Stimulated activated naive CD8-positive, alpha-beta T cell treated with anti-CD3 and anti-CD28 coated beads, Interleukin-15, Interleukin-2, amounts not matched to agents 100 U/mL and 50 U/mL, for 24 hours (primary cell): Measurements from ENCODE around the gene SPATA46.

Experiments used
- ATAC-seq: fragments of 150-1000 bp; cut with Tn5 transposase; one replicate; pipeline ENCODE4 v1.10.0; 2021
- DNase-seq: peaks from one replicate; pipeline ENCODE4 v3.0.0; 2021

Gene SPATA46

DNA sequence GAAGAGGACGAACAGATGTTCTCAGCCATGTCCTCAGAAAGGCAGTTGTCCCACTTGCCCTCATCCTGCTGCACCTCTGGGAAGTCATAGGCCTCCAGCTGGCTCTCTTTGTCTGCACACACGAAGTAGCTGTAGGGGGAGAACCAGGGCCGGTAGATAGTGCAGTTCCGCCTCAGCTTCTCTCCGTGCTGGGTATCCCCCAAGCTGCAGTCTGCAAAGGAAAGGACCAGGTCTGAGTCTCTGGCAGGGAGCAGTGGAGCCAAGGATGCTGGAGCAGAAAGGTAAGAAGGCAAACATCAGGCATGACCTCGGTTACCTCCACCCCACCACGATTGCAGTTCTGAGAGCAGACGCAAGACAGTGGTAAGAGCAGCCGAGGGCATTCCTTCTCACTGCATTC is 2.2 kb downstream of the SPATA46 start:
- ATAC-seq = no peak
- DNase-seq = no peak

DNA sequence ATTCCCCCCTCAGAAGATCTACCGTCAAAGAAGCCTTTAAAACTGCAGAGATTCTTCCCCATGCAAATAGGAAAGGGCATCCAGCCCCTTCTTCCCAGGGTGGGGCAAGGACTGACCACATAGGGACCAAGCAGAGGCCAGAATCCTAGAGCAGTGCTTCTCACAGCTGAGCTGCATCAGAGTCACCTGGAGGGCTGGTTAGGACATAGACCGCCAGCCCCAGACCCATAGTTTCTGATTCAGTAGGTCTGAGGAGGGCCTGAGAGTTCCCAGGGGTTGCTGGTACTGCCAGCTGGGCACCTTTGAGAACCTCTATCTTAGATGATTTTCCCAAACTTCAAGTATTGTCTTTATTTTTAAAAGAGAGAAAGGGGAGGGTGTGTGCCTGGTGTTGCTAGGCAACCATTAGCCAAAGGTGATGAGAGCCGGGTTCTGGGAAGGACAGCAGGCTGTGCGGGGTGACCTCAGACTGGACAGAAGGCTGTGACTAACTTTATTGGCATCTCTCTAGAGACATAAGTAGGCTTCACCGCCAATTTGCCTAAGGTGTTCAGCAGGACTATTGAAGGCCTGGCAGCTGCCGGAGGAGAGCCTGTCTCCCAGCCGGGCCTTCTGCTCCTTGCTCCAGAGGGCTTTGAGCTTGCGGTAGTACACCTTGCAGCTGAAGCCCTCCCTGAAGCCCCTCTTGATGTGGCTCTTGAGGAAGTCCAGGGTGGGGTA is 3.0 kb downstream of the SPATA46 start:
- ATAC-seq = no peak
- DNase-seq = no peak

GRCh38 chr1:162373072-162373427 is 3.6 kb downstream of the SPATA46 start:
- DNase-seq (no peak), ATAC-seq (no peak)

DNA sequence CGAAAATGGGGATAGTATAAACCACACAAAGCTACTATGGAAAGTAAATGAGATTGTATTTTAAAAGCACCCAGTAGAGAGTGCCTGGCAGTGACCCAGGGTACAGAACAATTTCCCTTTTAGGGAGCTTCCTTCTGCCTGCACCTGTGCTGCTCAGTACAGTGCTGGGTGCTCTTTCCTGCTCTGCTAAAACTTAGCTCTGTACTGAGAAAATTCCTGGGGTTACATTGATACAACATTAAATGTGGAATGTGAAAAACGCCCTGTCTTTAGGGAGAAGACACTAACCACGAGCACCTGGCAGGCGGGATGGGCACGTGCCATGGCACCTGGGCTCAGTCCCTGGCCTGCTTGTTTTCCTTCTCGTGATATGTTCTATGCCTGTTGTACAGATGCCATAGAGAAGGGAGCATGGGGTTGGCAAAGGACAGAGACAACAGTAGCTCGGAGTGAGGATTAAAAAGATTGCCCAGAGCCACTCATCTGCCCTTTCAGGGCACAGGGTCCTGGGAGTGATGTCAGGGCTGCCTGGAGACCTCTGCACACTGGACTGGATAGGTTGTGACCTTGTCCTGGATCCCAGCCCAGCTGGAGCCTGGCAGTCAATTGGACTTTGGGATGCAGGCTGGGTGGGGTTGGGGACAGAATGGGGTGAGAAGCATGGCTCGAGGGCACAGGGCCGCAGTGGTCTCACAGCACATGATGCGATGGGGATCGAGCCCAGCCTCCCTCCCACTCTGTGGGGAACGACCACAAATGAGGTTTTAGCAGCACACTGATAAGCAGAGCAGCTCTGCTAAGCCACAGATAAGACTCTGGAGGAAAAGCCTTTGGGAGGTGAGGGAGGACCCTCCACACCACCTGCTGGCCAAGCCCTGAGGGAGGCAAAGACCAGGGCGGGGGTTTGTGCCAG is 4.2 kb downstream of the SPATA46 start:
- ATAC-seq (no peak), DNase-seq (no peak)

DNA sequence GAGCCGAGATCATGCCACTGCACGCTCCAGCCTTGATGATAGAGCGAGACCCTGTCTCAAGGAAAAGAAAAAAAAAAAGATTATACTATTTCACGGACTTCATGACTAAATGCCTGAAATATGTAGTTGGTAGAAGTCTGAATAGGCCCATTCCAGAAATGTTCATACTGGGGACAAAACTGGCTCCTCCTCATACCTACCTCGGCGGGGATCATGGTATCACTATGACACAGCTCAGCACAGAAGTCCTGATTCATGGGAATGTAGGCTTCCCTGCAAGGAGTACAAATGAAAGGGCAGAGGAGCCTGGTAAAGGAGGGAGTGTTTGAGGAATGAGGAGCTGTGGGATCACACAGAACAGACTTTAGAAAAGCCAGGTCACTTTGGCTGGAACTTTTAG is 5.0 kb downstream of the SPATA46 start:
- ATAC-seq = no peak
- DNase-seq = no peak

GRCh38 chr1:162370721-162371120 is 5.9 kb downstream of the SPATA46 start:
- no peak for ATAC-seq
- no peak for DNase-seq

DNA sequence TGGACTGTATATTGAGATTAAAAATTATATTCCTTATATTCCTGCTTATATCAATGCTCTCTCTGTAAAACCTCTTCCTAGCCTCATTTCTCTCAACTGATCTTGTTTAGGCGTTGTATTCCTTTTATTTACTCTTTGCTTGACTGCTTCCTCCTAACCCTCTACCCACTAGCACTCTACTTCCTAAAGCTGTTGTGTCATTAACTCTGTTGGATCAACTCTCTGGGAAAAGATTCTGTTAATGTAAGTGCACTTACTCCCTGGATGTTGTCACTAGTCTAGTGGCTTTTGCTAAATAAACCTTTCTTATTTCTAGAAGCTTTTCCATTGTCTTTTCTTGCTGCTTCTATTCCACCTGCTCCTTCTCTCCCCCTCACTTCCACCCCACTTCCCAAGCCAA is 6.5 kb downstream of the SPATA46 start:
- no peak for ATAC-seq
- DNase-seq = no peak

DNA sequence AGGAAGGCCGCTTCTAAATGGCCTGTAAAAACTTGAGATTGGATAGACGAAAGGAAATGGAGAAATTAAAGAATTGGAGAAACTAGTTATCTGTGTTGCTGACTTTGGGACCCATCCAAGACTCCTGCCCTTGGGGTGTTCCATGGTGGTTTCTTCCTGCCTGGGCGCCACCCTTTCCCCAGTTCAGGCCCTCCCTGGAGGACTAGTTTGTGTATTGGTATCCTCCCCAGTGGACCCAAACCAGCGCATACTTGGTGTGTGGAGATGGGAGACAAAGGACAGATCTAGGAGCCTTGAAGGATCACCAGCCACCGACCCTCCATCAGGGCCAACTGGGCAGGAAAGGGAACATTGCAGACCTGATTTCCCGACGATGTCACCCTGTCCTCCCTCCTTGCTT is 7.1 kb downstream of the SPATA46 start:
- DNase-seq = no peak
- no peak for ATAC-seq

DNA sequence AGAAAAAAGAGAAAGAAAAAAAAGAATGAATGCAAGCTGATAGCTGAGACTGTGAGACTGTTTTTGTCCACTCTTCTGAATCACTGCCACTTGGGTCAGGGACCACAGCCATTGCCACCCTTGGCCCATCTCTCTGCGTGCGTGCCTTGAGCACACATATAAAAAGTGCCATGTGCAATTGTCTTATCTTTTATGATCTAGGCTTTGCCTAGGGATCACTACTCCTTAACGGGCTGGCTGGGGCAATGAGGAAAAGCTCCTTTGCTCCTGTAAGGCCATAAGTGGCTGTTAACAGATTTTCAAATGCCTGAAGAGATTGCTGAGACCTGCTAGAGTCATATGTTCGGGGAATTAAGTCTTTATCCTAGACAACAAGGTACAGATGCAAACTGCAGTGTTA is 8.2 kb downstream of the SPATA46 start:
- DNase-seq (no peak), ATAC-seq (no peak)

DNA sequence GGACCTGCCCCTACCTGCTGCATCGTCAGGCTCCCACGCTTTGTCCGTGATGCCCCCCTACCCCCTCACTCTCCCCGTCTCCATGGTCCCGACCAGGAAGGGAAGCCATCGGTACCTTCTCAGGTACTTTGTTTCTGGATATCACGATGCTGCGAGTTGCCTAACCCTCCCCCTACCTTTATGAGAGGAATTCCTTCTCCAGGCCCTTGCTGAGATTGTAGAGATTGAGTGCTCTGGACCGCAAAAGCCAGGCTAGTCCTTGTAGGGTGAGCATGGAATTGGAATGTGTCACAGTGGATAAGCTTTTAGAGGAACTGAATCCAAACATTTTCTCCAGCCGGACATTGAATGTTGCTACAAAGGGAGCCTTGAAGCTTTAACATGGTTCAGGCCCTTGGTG is 8.9 kb downstream of the SPATA46 start:
- no peak for DNase-seq

GRCh38 chr1:162367073-162367472 is 9.6 kb downstream of the SPATA46 start:
- DNase-seq (no peak), ATAC-seq (no peak)

More for the DNA sequence above, 8.9 kb downstream of the SPATA46 start:
- ATAC-seq = no peak

GRCh38 chr1:162366671-162367070 is 10.0 kb downstream of the SPATA46 start:
- DNase-seq (no peak), ATAC-seq (no peak)

DNA sequence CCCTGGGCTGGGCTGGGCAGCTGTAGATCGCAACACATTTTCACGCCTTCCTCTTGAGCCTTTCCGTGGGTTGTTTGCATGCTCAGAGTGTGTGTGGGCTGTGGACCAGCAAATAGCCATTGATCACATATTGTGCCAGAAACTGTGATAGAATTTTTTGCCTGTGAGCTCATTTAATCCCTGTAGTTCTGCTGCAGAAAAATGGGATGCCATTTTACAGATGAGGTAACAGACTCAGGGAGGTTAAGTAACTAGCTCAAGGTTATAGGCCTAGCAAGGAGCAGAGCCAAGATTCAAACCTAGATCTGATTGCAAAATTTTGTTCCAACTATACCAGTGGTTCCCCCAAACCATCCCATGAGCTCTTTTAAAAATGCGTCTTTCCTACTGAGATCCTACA is 10.5 kb downstream of the SPATA46 start:
- no peak for DNase-seq
- ATAC-seq = no peak

GRCh38 chr1:162365284-162366020 is 11.2 kb downstream of the SPATA46 start:
- DNase-seq (no peak), ATAC-seq (no peak)

DNA sequence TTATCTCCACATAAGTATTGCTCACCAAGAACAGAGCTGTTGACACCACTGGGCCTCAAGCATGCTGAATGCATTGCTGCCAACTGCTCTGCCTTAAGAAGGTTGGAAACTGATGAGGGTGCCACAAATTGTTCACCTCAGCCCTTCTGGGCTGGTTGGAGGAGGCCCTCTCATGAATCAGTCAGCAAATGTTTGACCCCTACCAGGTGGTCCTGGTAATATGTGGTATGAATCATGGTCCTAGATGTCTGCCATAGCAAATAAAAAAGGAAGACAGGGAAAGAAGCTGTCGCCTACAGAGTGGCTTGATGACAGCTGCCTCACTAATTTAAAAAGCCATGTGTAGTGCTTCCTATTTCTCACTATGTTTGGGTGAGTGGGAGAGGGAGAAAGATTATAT is 12.2 kb downstream of the SPATA46 start:
- DNase-seq = no peak
- no peak for ATAC-seq

GRCh38 chr1:162363823-162364222 is 12.8 kb downstream of the SPATA46 start:
- no peak for DNase-seq
- no peak for ATAC-seq

DNA sequence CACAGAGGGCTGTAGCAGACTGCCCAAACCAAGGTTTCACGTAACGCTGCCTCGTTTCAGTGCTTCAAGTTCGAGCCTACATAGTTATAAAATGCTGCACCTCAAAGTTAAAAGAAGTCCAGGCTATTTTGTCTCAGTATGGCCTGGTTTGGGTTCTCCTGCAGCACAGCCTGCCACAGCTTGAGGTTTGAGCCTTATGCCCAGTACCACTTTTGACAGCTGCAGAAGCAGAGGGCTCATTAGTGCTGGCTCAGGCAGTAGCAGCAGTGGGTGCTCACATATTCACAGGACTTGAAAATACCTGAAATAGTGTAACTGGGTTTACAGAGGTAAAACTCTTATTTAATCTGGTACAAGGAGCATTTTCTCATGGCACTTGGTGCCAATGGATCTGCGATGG is 15.3 kb downstream of the SPATA46 start:
- DNase-seq = no peak

GRCh38 chr1:162360874-162361260 is 15.8 kb downstream of the SPATA46 start:
- DNase-seq = no peak
- no peak for ATAC-seq

More for the DNA sequence above, 15.3 kb downstream of the SPATA46 start:
- ATAC-seq = no peak

DNA sequence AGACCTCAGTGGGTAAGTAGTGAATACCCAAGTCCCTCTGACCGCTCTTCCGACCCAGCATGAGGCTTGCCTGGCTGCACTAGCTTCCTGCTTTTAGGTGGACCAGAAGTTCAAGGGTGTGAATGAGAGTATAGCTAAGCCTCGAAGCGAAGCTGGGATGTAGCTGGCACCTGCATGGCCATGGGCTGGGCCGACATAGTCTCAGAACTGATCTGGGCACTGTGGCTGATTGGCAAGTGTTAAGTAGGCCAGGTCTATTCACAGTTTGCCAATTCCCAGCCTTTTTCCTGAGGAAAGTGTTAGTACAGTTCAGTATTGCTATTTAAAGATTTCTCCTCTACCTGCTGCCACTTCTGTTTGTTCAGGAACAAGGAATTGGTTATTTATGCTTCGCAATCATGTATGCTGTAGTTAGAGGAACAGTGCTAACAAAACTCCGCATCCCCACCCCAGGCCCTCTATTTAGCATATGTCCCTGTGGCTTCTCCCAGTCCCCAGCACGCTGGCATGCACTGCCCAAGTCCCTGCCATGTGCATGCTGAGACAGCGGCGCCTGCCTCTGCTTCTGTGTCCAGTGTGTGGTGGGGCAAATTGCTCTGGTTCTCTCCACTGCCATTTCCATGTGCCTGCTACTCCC is 16.3 kb downstream of the SPATA46 start:
- ATAC-seq = no peak
- no peak for DNase-seq

DNA sequence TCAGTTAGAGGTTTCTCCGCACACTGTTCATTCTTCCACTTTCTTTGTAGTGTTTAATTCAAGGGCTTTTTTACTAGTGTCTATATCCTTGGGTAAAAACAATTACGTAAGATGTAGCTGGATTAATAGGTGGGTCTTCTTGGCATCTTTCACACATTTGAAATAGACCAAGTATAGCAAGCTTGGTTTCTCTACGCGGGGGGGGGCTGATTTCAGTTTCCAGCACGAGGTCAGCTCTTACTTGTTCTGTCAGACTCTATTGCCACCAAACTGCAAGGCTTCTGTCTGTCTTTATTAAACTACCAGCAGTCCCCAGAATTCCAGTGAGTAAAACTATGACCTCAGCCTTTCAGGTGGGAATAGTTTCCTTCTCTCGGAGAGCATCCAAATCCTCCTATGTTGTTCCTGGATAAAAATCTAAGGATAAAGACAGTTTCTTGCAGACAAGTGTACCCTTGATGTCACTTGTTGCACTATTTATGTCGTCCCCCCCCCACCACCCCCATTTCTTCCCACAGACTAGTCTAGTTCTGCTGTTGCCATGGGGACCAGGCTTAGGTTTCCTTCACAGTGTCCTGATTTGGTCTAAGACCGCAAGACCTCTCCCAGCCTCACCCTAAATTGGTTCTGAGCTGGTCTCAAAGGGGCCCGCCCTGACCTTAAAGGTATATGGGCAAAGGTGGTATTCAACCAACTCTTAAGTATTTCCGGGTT is 17.0 kb downstream of the SPATA46 start:
- no peak for ATAC-seq
- DNase-seq = no peak

DNA sequence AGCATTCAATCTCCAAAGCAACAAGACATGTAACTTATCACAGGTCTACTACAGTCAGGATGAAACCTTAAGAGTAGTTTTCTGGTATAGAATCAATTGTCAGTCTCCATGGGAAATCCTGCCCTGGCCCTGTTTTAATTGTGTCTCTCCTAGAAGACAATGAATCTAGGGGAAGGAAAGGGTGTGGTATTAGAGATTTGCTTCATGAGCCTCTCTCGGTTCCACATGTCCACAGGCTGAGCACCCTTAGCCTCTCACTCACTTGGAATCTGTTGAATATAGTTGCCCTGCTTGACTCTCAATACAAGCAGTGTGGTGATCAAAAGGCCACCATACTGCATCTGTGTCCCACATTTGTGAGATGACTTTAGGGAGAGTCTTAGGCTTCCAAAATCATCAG is 17.7 kb downstream of the SPATA46 start:
- ATAC-seq (no peak), DNase-seq (no peak)
